HL-60/S4 (cell line): ENCODE data around the gene KCNB1.
"Not testable (repeated sequence)": the region's sequence is repeated elsewhere in the genome, so short reads cannot be mapped to it uniquely, and the experiment has no call there.

ENCODE experiments used
- in situ Hi-C: fragments of 300-500 bp; cut with MboI; formaldehyde crosslinking; loops from 2 replicates; pipeline ENCODE4 v1.14.3; 2022; ENCODE audit warnings: low sequenced_read_pairs

KCNB1 gene

DNA sequence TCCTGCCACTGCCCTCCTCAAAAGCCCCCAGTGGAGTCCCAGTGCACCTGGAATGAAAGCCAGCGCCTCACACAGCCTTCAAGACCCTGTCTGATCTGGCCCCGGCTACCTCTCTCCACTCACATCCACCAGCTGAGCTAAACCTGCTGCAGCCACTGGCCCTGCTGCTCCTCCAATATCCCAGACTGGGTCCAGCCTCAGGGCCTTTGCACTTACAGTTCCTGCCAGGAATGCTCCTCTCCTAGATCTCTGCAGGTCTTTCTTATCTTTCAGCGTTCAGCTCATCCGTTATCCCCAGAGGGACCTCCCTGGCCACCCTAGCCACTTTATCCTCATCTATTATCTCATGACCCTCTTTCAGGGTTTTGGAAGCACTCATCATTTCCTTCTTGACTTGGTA, 68.8 kb downstream of the KCNB1 start:
- in situ Hi-C loops: no loop called here

DNA sequence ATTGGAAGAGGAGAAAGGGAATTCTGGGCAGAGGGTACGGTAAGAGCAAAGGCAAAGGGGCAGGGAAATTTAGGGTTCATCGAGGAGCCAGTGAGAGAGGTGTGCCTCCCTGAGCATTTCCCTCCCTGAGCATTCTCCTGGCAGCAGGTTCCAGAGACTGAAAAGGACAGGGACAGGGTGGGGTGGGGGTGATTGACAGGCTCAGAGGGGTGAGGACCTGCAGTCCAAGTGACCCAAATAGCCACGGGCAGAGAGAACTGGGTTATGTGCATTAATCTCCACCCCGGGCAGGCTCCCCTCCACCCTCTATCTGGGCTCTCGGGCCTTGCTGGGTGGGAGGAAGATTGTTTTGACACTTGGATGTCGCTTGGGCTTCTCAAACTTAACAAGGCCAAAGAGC, 69.5 kb downstream of the KCNB1 start:
- in situ Hi-C loops: no loop called here

DNA sequence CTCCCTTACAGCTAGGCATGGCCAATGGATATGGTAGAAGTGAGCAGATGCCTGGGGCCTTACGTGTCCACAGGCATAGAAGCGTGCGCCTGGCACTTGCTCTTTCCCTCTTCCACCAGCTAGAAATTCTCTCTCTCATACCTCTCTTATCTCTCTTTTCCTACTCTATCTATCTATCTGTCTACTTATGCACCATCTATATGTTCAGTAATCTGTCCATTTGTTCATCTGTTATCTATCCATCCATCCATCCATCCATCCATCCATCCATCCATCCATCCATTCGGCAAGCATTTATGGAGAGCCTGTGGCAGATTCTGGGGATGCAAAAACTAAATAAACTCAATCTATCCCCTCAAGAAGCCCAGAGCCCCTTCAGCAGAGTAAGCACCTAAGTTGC, 70.2 kb downstream of the KCNB1 start:
- in situ Hi-C loops: no loop called here

DNA sequence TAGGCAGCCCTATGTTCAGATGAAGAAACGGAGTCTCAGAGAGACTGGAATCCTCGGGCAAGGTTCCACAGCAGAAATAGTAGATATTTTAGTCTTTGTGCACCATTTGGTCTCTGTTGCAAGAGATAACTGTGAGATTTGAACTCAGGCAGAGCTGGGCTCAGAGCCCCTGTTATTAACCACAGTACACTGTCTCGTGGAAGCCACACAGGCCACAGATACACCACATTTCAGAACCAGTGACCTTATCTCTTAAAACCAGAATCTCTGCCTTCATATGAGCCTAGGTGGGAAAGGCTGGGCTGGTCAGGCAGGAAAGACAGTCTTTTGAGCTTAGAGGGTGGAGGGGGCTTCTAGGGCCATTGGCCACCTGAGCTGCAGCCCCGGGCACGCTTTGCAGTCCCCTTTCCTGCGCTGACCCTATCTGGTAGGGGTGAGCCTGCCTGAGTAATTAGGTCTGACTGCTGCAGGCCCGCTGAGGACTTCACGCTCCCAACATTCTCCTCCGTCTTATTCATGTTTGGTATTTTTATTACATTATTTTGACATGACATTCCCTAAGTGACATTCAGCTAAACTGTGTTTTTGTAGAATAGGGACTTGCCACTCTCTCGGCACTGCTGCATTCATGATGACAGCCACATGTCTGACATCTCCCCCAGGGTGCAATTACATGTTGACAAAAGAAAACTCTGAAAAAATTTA, 71.1 kb downstream of the KCNB1 start:
- in situ Hi-C loops: no loop called here

DNA sequence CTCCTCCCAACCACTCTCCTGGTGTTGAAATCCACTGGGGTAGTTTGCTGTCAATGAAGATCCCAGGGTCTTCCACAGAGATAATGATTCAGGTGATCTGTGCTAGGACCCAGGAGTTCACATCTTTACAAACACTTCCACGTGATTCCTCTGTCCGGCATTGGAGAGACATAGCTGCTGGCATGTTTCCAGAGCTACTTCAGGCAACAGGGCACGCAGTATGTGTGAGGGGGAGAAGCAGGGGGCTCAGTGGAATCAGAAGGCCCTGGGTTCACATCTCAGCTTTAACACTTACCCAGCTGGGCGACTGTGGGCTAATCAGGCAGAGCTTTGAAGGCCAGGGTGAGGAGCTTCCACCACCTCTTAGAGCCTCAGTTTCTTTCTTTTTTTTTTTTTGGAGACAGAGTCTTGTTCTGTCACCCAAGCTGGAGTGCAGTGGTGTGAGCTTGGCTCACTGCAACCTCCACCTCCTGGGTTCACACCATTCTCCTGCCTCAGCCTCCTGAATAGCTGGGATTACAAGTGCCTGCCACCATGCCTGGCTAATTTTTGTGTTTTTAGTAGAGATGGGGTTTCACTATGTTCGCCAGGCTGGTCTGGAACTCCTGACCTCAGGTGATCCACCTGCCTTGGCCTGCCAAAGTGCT, 72.4 kb downstream of the KCNB1 start:
- in situ Hi-C loops: not testable (repeated sequence)

DNA sequence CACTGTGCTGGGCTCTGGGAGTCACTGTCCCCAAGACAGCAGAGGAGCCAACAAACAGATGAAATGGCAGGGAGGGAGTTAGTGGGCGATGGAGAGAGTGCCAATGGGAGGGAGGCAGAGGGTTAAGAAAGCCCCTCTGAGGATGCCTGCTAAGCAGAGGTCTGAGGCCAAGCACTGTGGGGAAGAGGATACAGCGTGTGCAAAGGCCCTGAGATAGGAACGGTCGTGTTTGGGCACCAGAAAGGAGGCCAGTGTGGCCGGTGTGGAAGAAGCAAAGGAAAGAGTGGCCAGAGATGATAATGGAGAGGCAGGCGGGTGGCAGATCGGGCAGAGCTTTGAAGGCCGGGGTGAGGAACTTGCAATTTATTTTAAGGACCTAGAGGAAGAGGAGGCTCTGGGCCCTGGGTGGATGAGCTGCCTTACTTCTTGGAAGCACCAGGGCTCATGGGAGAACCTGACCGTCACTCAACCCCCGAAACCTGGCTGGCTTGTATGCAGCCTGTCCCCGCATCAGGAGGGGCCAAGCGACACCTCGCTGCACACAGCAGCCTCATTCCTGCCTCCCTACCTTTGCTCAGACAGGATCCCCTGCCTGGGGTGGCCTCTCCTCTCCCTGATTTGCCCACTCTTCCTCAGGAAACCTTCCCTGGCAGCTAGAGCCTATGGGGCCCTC, 73.0 kb downstream of the KCNB1 start:
- in situ Hi-C loops: no loop called here

DNA sequence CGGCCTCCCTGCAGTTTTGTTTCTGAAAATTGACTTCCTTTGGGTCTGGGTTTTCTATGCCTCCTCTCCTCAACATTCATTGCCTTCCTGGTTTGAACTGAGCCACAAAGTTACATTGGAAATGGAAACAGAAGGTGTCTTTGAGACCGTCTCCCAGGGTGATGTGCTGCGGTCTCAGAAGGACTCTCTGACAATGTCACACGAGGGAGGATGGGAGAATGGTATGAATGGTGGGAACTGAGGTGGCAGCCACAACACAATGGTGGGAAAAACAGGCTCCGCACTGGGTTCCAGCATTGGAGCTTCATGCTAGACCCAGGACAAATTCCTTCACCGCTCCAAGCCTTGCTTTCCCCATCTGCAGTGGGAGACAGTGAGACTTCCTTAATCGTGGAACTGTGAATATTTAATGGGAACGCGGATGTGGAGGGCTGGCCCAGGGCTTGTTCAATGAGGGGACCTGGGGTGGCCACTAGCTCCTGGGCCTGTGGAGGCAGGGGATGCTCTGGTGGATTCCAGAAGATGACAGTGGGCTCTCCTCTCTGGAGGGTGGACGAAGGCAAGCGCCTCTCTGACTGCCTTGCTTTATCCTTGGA, 73.9 kb downstream of the KCNB1 start:
- in situ Hi-C loops: no loop called here

DNA sequence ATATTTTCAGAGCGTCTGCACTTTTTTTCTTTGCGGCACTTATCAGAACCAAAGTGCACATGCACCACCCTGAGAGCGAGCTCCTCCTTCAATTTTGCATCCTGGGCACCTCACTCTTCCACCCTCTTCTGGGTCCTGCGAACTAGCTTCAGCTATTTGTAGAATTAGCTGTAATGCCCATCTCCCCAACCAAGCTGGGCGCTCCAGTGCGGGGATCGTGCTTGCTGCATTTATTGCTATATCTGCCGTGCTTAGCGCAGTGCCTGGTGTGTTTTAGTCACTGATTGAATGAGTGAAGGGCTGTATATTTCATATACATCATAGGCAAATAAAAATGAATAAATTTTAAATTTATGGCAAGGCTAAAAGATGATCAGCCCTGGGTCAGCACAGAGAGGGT, 75.8 kb downstream of the KCNB1 start:
- in situ Hi-C loops: no loop called here

DNA sequence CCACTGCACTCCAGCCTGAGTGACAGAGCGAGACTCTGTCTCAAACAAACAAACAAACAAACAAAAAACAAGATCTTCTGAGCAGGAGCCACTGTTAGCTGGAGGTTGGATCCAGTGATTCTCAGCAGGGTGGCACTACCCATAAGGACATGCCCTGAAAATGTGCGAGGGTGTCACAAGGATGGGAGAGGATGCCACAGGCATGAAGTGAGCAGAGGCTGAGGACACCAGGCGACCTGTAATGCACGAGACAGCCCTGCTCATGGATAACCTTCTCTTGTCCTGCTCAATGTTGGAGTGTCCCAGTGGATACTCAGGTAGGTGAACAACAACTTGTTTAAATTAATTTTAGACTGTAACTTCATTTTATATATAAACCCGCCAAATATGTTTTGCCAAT, 76.8 kb downstream of the KCNB1 start:
- in situ Hi-C loops: no loop called here

DNA sequence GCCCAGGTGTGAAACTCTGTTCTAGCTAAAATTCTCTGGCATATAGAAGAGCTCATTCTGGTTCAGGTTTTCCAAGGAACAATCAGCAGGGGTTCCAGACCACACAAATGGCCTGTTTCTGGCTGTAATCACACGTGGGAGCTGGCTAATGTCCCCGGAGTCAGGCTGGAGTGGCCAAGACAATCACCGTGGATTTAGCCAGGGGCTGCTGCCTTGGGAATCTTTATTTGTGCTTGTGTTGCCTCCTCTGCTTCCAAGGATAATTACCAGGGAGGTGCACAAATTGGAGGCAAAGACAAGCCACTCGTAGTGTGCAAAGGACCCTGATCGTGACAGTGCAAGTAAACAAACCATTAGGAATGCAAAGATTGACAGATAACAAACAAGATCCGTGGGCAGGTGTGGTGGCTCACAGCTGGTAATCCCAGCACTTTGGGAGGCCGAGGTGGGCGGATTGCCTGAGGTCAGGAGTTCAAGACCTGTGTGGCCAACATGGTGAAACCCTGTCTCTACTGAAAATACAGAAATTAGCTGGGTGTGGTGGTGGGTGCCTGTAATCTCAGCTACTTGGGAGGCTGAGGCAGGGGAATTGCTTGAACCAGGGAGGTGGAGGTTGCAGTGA, 77.3 kb downstream of the KCNB1 start:
- in situ Hi-C loops: no loop called here

DNA sequence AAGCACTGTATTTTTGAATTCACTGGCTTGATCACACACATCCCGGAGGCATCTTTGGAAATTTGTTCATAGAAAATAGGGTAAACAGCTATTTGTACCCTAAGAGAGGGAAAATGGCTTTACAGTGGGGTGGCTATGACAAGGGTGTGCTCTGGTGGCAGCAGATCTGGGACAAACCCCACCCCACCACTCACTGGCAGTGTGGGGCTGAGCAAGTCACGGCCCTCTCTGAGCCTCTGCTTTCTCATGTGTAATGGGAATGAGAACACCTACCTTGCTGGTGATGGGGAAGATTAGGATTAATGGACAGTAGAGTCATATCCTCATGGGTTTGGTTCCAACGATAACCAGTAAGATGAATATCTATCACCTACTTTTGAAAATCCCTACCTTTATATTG, 78.0 kb downstream of the KCNB1 start:
- in situ Hi-C loops: no loop called here

DNA sequence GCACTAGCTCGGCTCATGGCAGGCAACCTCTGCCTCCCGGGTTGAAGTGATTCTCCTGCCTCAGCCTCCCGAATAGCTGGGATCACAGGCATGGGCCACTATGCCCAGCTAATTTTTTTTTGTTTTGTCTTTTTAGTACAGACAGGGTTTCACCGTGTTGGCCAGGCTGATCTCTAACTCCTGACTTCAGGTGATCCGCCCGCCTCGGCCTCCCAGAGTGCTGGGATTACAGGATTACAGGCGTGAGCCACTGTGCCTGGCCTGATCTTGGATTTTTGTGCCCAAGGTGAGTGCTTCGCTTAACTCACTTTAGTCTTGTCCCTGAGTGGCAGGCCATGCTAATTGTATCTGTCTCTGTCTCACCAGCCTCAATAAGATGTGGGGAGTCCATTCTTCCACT, 78.6 kb downstream of the KCNB1 start:
- in situ Hi-C loops: no loop called here

DNA sequence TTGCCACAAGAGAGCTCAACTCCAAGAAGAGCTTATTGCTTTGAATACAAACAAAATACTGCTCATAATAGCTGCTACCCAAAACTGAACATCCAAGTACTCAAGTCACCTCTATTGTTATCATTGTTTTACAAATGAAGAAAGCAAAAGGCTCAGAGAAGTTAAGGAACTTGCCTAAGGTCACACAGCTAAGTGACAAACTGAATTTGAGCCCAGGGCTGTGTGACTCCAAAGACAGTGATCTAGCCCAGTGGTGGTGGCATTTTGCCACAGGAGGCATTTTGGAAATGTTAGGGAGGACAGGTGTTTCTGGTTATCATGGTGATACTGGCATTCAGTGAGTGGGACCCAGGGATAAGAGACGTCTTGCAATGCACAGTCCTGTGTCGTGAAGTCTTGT, 79.5 kb downstream of the KCNB1 start:
- in situ Hi-C loops: no loop called here

DNA sequence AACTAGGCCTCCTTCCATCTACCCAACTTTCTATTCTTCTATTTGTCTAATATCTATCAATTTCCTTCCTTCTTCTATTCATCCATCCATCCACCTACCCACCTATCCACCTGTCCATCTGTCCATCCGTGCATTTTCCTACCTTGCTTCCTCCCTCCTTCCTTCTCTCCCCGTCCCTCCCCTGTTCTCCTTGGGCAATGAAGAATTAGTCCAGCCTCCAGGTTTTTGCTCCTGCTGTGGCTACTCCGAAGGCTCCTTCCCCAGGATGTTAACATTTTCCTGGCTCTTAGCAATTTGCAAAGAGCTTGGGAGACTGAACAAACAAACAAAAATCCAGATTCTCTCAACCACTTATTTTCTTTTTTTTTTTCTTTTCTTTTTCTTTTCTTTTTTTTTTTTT, 81.6 kb downstream of the KCNB1 start:
- in situ Hi-C loops: no loop called here

DNA sequence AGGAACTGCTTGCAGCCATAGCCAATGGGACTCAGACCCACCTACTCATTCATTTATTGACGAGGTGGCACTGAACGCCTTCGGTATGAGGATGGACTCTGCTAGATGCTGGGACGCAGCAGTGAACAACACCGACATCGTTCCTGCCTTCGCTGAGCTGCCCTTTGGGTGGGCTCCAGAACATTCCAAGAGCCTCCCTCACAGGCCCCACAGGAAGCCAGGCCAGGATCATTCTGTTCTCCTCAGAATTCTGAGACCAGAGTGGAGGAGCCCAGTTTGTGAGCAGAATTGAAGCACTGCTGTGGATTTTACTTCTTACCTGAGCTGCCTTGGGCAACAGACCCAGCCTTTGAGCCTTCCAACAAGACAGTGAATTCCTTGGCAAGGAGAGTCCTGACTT, 82.1 kb downstream of the KCNB1 start:
- in situ Hi-C loops: no loop called here

DNA sequence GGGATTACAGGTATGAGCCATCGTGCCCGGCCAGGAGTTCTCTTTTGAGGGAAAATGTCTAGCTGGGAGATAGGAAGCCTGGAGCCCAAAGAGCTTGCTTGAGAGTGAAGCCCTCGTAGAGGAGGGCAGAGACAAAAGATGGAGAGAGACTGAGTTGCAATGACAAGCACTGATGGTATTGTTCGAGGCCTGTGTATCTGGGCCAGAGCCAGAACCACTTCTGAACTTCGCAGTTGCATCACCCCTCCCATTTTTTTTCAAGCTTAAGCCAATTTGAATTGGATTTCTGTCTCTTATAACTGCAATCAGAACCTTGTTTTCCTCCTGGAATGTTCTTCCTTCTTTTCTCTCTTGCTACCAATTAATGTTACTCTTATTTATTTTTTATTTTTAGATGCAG, 83.1 kb downstream of the KCNB1 start:
- in situ Hi-C loops: no loop called here

DNA sequence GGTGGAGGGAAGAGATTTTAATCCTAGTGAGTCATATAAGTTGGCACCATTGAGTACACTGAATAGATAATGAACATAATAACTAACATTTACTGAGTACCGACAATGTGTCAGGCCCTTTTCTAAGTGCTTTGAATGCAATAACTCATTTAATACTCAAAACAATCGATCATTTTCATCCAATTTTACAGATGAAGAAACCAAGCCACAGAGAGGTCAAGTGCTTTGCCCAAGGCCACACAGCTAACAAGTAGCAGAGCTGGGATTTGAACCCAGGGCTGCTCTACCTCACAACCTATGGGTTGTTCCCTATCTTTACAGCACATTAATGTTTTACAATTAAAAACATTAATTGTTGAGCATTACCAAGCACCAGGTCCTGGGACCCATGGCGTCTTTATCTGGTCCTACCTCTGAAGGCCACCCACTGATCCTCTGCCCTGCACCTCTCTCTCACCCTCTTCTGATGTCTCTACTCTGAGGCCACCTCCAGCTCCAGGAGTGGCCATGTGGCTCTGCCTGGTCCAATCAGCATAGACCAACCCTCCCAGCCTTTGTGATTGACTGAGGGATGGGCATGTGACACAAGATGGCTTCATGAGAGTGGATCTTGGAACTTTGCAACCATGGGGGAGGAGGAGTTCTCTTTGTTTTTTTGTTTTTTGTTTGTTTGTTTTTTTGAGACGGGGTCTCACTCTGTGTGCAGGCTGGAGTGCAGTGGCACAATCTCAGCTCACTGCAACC, 83.9 kb downstream of the KCNB1 start:
- in situ Hi-C loops: no loop called here

DNA sequence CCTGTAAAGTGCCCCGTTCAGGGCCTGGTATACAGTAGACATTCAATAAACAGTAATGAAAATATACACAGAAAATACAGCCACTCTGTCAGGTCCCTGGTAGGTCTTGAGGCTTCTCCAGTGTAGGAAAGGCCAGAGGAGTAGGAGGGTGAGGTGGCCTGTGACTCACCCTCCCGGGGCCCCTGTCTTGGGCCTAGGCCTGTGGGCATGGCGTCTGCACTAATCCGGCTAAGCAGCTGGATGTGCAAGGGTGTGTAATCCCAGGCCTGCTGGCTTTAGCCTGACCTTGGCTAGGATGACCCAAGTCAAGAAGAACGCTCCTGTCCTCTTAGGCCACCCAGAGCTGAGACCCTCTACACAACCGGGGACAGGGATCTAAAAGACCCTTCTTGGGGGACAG, 84.9 kb downstream of the KCNB1 start:
- in situ Hi-C loops: no loop called here

DNA sequence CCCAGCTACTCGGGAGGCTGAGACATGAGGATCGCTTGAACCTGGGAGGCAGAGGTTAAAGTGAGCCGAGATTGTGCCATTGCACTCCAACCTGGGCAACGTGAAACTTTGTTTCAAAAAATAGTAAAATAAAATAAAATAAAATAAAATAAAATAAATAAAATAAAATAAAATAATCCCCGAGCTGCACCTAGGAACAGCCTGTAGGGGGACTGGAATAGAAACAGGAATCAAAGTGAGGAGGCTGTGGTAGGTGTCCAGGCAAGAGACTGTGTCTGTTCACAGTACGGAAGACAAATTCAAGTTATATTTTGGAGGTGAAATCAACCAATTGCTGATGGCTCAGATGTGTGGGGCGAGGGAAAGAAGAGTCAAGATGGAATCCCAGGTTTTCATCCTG, 86.2 kb downstream of the KCNB1 start:
- in situ Hi-C loops: no loop called here

DNA sequence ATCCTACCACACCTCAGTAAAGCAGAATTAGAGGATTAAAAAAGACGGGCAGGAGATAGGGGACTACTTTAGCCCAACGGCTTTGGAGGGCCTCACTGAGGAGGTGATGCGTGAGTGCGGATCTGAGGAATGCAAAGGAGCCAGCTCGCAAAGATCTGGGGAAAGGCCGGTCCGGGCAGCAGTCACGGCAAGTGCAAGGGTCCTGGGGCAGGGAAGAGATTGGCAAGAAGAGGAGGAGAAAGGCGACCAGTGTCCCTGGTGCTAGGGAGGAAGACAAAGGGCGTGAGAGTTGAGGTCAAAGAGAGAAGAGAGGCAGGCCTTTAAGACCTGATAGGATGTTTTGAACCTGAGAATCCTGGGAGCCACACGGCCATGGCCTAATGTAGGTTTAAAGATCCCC, 86.8 kb downstream of the KCNB1 start:
- in situ Hi-C loops: no loop called here

DNA sequence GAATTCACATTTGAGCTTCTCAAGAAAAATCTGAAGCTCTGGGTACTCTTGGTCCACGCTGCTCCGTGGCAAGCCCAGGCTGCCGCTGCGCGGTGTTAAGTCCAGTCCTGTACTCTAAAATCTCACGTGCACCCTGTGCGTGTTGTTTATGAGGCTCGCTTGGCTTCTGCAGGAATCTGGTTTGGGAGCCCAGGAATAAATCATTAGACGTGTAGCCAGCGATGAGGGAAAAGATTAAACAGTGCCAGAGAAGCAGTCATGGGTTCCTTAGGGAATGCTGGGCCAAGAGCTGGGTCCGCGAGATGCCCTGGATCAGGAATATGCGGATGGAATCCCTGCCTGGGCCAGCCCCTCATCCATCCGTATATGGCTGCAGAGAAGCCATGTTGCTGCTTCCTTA, 87.3 kb downstream of the KCNB1 start:
- in situ Hi-C loops: no loop called here
